GM21576 (cell line): Measurements from ENCODE around the gene ANXA11.
"Not testable (repeated sequence)": the region's sequence is repeated elsewhere in the genome, so short reads cannot be mapped to it uniquely, and the experiment has no call there.

Experiments
- ATAC-seq: cut with Tn5 transposase; IDR thresholded peaks from one replicate; pipeline ENCODE4 v1.9.1; 2021; ENCODE audit warnings: mild to moderate bottlenecking, moderate library complexity; ENCODE audit not compliant: unreplicated experiment

The ANXA11 gene

GRCh38 chr10:80149123-80149522, 56.2 kb downstream of the ANXA11 start:
- no peak for ATAC-seq

GRCh38 chr10:80148166-80148805, 57.1 kb downstream of the ANXA11 start:
- no peak for ATAC-seq

- no peak for ATAC-seq
These were observed 58.4 kb downstream of the ANXA11 start for GRCh38 chr10:80146918-80147317.

- not testable (repeated sequence) for ATAC-seq
These were observed 59.7 kb downstream of the ANXA11 start for GRCh38 chr10:80145406-80146308.

- peak; percentile 38 for ATAC-seq
These were observed 60.6 kb downstream of the ANXA11 start for GRCh38 chr10:80144696-80145131.

- peak; percentile 65 for ATAC-seq
These were observed 61.2 kb downstream of the ANXA11 start for GRCh38 chr10:80144067-80144695.

- ATAC-seq, result no peak
These were observed 63.5 kb downstream of the ANXA11 start for GRCh38 chr10:80141696-80142460.

- ATAC-seq, result no peak
These were observed 65.1 kb downstream of the ANXA11 start for GRCh38 chr10:80140251-80140650.

- ATAC-seq, result no peak
These were observed 66.1 kb downstream of the ANXA11 start for GRCh38 chr10:80139265-80139664.

- ATAC-seq, result no peak
These were observed 67.4 kb downstream of the ANXA11 start for GRCh38 chr10:80137920-80138319.

GRCh38 chr10:80137031-80137862, 68.1 kb downstream of the ANXA11 start:
- ATAC-seq, result no peak

- no peak for ATAC-seq
These were observed 69.2 kb downstream of the ANXA11 start for GRCh38 chr10:80136134-80136571.

- ATAC-seq, result not testable (repeated sequence)
These were observed 71.7 kb downstream of the ANXA11 start for GRCh38 chr10:80133687-80134086.

- ATAC-seq, result no peak
These were observed 72.1 kb downstream of the ANXA11 start for GRCh38 chr10:80133206-80133605.

- ATAC-seq, result no peak
These were observed 72.8 kb downstream of the ANXA11 start, which contains the start of gene PLAC9 for GRCh38 chr10:80132299-80133139. Gene PLAC9 (plus strand): TSS chr10:80132730. CDS start chr10:80132763, 33 bp downstream.

- ATAC-seq, result no peak
These were observed 73.8 kb downstream of the ANXA11 start for GRCh38 chr10:80131499-80131901.

- ATAC-seq, result no peak
These were observed 78.5 kb downstream of the ANXA11 start for GRCh38 chr10:80126876-80127275.

- ATAC-seq, result no peak
These were observed 82.6 kb downstream of the ANXA11 start for GRCh38 chr10:80122746-80123145.
